Measurements from ENCODE around the gene PAN3.

Gene PAN3

GRCh38 chr13:28283600-28283999, 145.3 kb downstream of the PAN3 start:
- no peaks in the 10 kb centered on the region for H3K27me3 ChIP-seq (ENCODE audit: insufficient read depth, low read length)
- no peaks in the 10 kb centered on the region for H3K9me3 ChIP-seq (ENCODE audit: insufficient read depth, low read depth, low read length)
- no peak overlapping the region for H2BK12ac ChIP-seq (ENCODE audit: low read length)
- no peak overlapping the region for H4K8ac ChIP-seq (ENCODE audit: low read depth, low read length)
- no CpG with 5 or more reads among the region's 3 CpGs for WGBS (ENCODE audit: extremely low coverage, insufficient coverage, insufficient read length)
- no peak for DNase-seq
- no peak overlapping the region for H3K4ac ChIP-seq (ENCODE audit: low read depth, low read length)
- no peaks in the 10 kb centered on the region for H3K79me1 ChIP-seq (ENCODE audit: low read length)
- H3K9ac ChIP-seq (ENCODE audit: low read length), result no peak overlapping the region
- no peak overlapping the region for H2BK5ac ChIP-seq (ENCODE audit: low read depth, low read length, poor library complexity)
- peaks cover 2 to 7% of the 10 kb centered on the region in 2 experiments for H3K36me3 ChIP-seq (ENCODE audit: control insufficient read depth in 1 of 2, insufficient read depth in 2 of 2, low read length in 2 of 2)
- no peak overlapping the region for H2AFZ ChIP-seq (ENCODE audit: insufficient read depth, low read length, poor library complexity)
- no peak overlapping the region for H3K14ac ChIP-seq (ENCODE audit: low read length)
- H3K18ac ChIP-seq (ENCODE audit: low read length), result no peak overlapping the region
- H4K91ac ChIP-seq (ENCODE audit: low read depth, low read length), result no peak overlapping the region
- no peak overlapping the region for H3K27ac ChIP-seq (ENCODE audit: low read depth, low read length)
- no peak overlapping the region for H2AK5ac ChIP-seq (ENCODE audit: low read length)
- no peaks in the 10 kb centered on the region for H3K79me2 ChIP-seq (ENCODE audit: control insufficient read depth, insufficient read depth, low read length, poor library complexity)
- H4K12ac ChIP-seq (ENCODE audit: low read depth, low read length), result no peak overlapping the region
- no peaks in the 10 kb centered on the region for H3K4me1 ChIP-seq (ENCODE audit: control insufficient read depth in 1 of 2, insufficient read depth in 2 of 2, low read length in 2 of 2)
- no peak overlapping the region for H3K4me3 ChIP-seq (ENCODE audit: low read depth, low read length)
- no peak overlapping the region for H2BK120ac ChIP-seq (ENCODE audit: insufficient read depth, low read length, poor library complexity)
- no peak overlapping the region for H3K23ac ChIP-seq (ENCODE audit: low read length)
- no peak overlapping the region for H3K4me2 ChIP-seq (ENCODE audit: low read length)

- H4K12ac ChIP-seq (ENCODE audit: low read depth, low read length), result no peak overlapping the region
These were observed 147.9 kb downstream of the PAN3 start for GRCh38 chr13:28286263-28286662.

GRCh38 chr13:28297341-28297740, 159.0 kb downstream of the PAN3 start:
- no peak overlapping the region for H3K14ac ChIP-seq (ENCODE audit: low read length)

More at GRCh38 chr13:28286263-28286662, 147.9 kb downstream of the PAN3 start:
- no peak overlapping the region for H3K23ac ChIP-seq (ENCODE audit: low read length)
- H2AK5ac ChIP-seq (ENCODE audit: low read length), result no peak overlapping the region
- no peak overlapping the region for H2BK120ac ChIP-seq (ENCODE audit: insufficient read depth, low read length, poor library complexity)
- no peak overlapping the region for H3K4me3 ChIP-seq (ENCODE audit: low read depth, low read length)
- H3K79me1 ChIP-seq (ENCODE audit: low read length), result no peaks in the 10 kb centered on the region
- no peaks in the 10 kb centered on the region for H3K4me1 ChIP-seq (ENCODE audit: control insufficient read depth in 1 of 2, insufficient read depth in 2 of 2, low read length in 2 of 2)
- no peak overlapping the region for H4K91ac ChIP-seq (ENCODE audit: low read depth, low read length)
- no peak overlapping the region for H4K8ac ChIP-seq (ENCODE audit: low read depth, low read length)
- H3K79me2 ChIP-seq (ENCODE audit: control insufficient read depth, insufficient read depth, low read length, poor library complexity), result no peaks in the 10 kb centered on the region
- H3K4ac ChIP-seq (ENCODE audit: low read depth, low read length), result no peak overlapping the region
- no peak for DNase-seq
- H2BK12ac ChIP-seq (ENCODE audit: low read length), result no peak overlapping the region
- H3K14ac ChIP-seq (ENCODE audit: low read length), result no peak overlapping the region
- no peak overlapping the region for H2BK5ac ChIP-seq (ENCODE audit: low read depth, low read length, poor library complexity)
- H3K27ac ChIP-seq (ENCODE audit: low read depth, low read length), result no peak overlapping the region
- H3K9me3 ChIP-seq (ENCODE audit: insufficient read depth, low read depth, low read length), result no peaks in the 10 kb centered on the region
- H3K4me2 ChIP-seq (ENCODE audit: low read length), result no peak overlapping the region
- H3K36me3 ChIP-seq (ENCODE audit: control insufficient read depth in 1 of 2, insufficient read depth in 2 of 2, low read length in 2 of 2), result peaks cover 4 to 7% of the 10 kb centered on the region in 2 experiments
- no peaks in the 10 kb centered on the region for H3K27me3 ChIP-seq (ENCODE audit: insufficient read depth, low read length)
- no peak overlapping the region for H3K9ac ChIP-seq (ENCODE audit: low read length)
- no peak overlapping the region for H2AFZ ChIP-seq (ENCODE audit: insufficient read depth, low read length, poor library complexity)
- WGBS (ENCODE audit: extremely low coverage, insufficient coverage, insufficient read length), result no CpG with 5 or more reads among the region's 1 CpG
- H3K18ac ChIP-seq (ENCODE audit: low read length), result no peak overlapping the region

GRCh38 chr13:28299916-28300315, 161.6 kb downstream of the PAN3 start:
- Histone ChIP-seq H2AK5ac (ENCODE audit: low read length) (no peak overlapping the region), H2BK5ac (ENCODE audit: low read depth, low read length, poor library complexity) (no peak overlapping the region), H3K9me3 (ENCODE audit: insufficient read depth, low read depth, low read length) (peaks cover 1% of the 10 kb centered on the region), H4K12ac (ENCODE audit: low read depth, low read length) (no peak overlapping the region), H3K18ac (ENCODE audit: low read length) (no peak overlapping the region), H3K27ac (ENCODE audit: low read depth, low read length) (no peak overlapping the region), H3K79me2 (ENCODE audit: control insufficient read depth, insufficient read depth, low read length, poor library complexity) (no peaks in the 10 kb centered on the region), H3K23ac (ENCODE audit: low read length) (no peak overlapping the region), H2BK120ac (ENCODE audit: insufficient read depth, low read length, poor library complexity) (no peak overlapping the region), H4K8ac (ENCODE audit: low read depth, low read length) (no peak overlapping the region), H3K4me3 (ENCODE audit: low read depth, low read length) (no peak overlapping the region), H3K4me2 (ENCODE audit: low read length) (no peak overlapping the region), H3K14ac (ENCODE audit: low read length) (no peak overlapping the region), H3K36me3 (ENCODE audit: control insufficient read depth in 1 of 2, insufficient read depth in 2 of 2, low read length in 2 of 2) (no peaks in the 10 kb centered on the region), H2BK12ac (ENCODE audit: low read length) (no peak overlapping the region), H3K27me3 (ENCODE audit: insufficient read depth, low read length) (no peaks in the 10 kb centered on the region), H3K4ac (ENCODE audit: low read depth, low read length) (no peak overlapping the region), H2AFZ (ENCODE audit: insufficient read depth, low read length, poor library complexity) (no peak overlapping the region), H3K79me1 (ENCODE audit: low read length) (no peaks in the 10 kb centered on the region), H3K4me1 (ENCODE audit: control insufficient read depth in 1 of 2, insufficient read depth in 2 of 2, low read length in 2 of 2) (no peaks in the 10 kb centered on the region), H4K91ac (ENCODE audit: low read depth, low read length) (no peak overlapping the region), H3K9ac (ENCODE audit: low read length) (no peak overlapping the region)
- DNase-seq, result no peak
- WGBS (ENCODE audit: extremely low coverage, insufficient coverage, insufficient read length), result no CpG with 5 or more reads among the region's 2 CpGs

More at GRCh38 chr13:28297341-28297740, 159.0 kb downstream of the PAN3 start:
- Histone ChIP-seq H3K23ac (ENCODE audit: low read length) (no peak overlapping the region), H3K4me2 (ENCODE audit: low read length) (no peak overlapping the region), H3K4me1 (ENCODE audit: control insufficient read depth in 1 of 2, insufficient read depth in 2 of 2, low read length in 2 of 2) (no peaks in the 10 kb centered on the region), H4K8ac (ENCODE audit: low read depth, low read length) (no peak overlapping the region), H3K27me3 (ENCODE audit: insufficient read depth, low read length) (no peaks in the 10 kb centered on the region), H3K4ac (ENCODE audit: low read depth, low read length) (no peak overlapping the region), H3K9me3 (ENCODE audit: insufficient read depth, low read depth, low read length) (no peaks in the 10 kb centered on the region), H4K12ac (ENCODE audit: low read depth, low read length) (no peak overlapping the region), H2BK12ac (ENCODE audit: low read length) (no peak overlapping the region), H2AK5ac (ENCODE audit: low read length) (no peak overlapping the region), H3K79me1 (ENCODE audit: low read length) (no peaks in the 10 kb centered on the region), H3K18ac (ENCODE audit: low read length) (no peak overlapping the region), H2BK5ac (ENCODE audit: low read depth, low read length, poor library complexity) (no peak overlapping the region), H3K4me3 (ENCODE audit: low read depth, low read length) (no peak overlapping the region), H4K91ac (ENCODE audit: low read depth, low read length) (no peak overlapping the region), H2BK120ac (ENCODE audit: insufficient read depth, low read length, poor library complexity) (no peak overlapping the region), H3K79me2 (ENCODE audit: control insufficient read depth, insufficient read depth, low read length, poor library complexity) (no peaks in the 10 kb centered on the region), H3K36me3 (ENCODE audit: control insufficient read depth in 1 of 2, insufficient read depth in 2 of 2, low read length in 2 of 2) (peaks cover 0 to 4% of the 10 kb centered on the region in 2 experiments), H3K27ac (ENCODE audit: low read depth, low read length) (no peak overlapping the region), H3K9ac (ENCODE audit: low read length) (no peak overlapping the region), H2AFZ (ENCODE audit: insufficient read depth, low read length, poor library complexity) (no peak overlapping the region)
- no CpG with 5 or more reads among the region's 3 CpGs for WGBS (ENCODE audit: extremely low coverage, insufficient coverage, insufficient read length)
- DNase-seq, result no peak

All from trophoblast cell (in vitro differentiated cells and primary cell).